ENCODE measurements around the gene SPCS3.
"Not testable (repeated sequence)": the region's sequence is repeated elsewhere in the genome, so short reads cannot be mapped to it uniquely, and the experiment has no call there.

The SPCS3 gene

GRCh38 chr4:176274441-176274840 lies 45.3 kb upstream of the SPCS3 start:
- H3K36me3 ChIP-seq (ENCODE audit: control insufficient read depth, insufficient read depth, low read length) = no peaks in the 10 kb centered on the region
- H3K27me3 ChIP-seq (ENCODE audit: control insufficient read depth, insufficient read depth, low read length) = no peaks in the 10 kb centered on the region
- no peaks in the 10 kb centered on the region for H3K4me1 ChIP-seq
- H3K9ac ChIP-seq = no peak overlapping the region
- no peak overlapping the region for H2AFZ ChIP-seq
- no peak overlapping the region for H3K27ac ChIP-seq
- H3K4me3 ChIP-seq (ENCODE audit: low read depth, low read length) = no peak overlapping the region
- H3K79me2 ChIP-seq = no peaks in the 10 kb centered on the region
- no peak for TF ChIP-seq CTCF (IDR thresholded peaks at IDR 0.05)
- H3K9me3 ChIP-seq (ENCODE audit: control insufficient read depth, low read length) = no peaks in the 10 kb centered on the region
- no peak overlapping the region for H3K4me2 ChIP-seq (ENCODE audit: low read length)

- Histone ChIP-seq H3K9me3 (ENCODE audit: control insufficient read depth, low read length) (no peaks in the 10 kb centered on the region), H3K27ac (no peak overlapping the region), H2AFZ (no peak overlapping the region), H3K4me3 (ENCODE audit: low read depth, low read length) (no peak overlapping the region), H3K36me3 (ENCODE audit: control insufficient read depth, insufficient read depth, low read length) (no peaks in the 10 kb centered on the region), H3K4me1 (no peaks in the 10 kb centered on the region), H3K27me3 (ENCODE audit: control insufficient read depth, insufficient read depth, low read length) (no peaks in the 10 kb centered on the region), H3K9ac (no peak overlapping the region), H3K79me2 (no peaks in the 10 kb centered on the region), H3K4me2 (ENCODE audit: low read length) (no peak overlapping the region)
- no peak for TF ChIP-seq CTCF (IDR thresholded peaks at IDR 0.05)
These were observed 43.1 kb upstream of the SPCS3 start for GRCh38 chr4:176276710-176277109.

- Histone ChIP-seq H3K27ac (no peak overlapping the region), H3K9me3 (ENCODE audit: control insufficient read depth, low read length) (no peaks in the 10 kb centered on the region), H3K36me3 (ENCODE audit: control insufficient read depth, insufficient read depth, low read length) (no peaks in the 10 kb centered on the region), H3K4me2 (ENCODE audit: low read length) (no peak overlapping the region), H3K9ac (no peak overlapping the region), H3K4me1 (no peaks in the 10 kb centered on the region), H3K27me3 (ENCODE audit: control insufficient read depth, insufficient read depth, low read length) (no peaks in the 10 kb centered on the region), H2AFZ (no peak overlapping the region), H3K4me3 (ENCODE audit: low read depth, low read length) (no peak overlapping the region), H3K79me2 (no peaks in the 10 kb centered on the region)
- TF ChIP-seq CTCF (IDR thresholded peaks at IDR 0.05) = peak; percentile 33
These were observed 42.4 kb upstream of the SPCS3 start for GRCh38 chr4:176277162-176277904.

- H3K27me3 ChIP-seq (ENCODE audit: control insufficient read depth, insufficient read depth, low read length); H3K27ac ChIP-seq; H3K9me3 ChIP-seq (ENCODE audit: control insufficient read depth, low read length); H3K4me1 ChIP-seq; H3K9ac ChIP-seq; H3K4me2 ChIP-seq (ENCODE audit: low read length); H3K79me2 ChIP-seq; H2AFZ ChIP-seq; H3K4me3 ChIP-seq (ENCODE audit: low read depth, low read length); H3K36me3 ChIP-seq (ENCODE audit: control insufficient read depth, insufficient read depth, low read length): not testable (repeated sequence)
These were observed 40.2 kb upstream of the SPCS3 start for GRCh38 chr4:176279560-176279959.

- no peak overlapping the region for H3K4me3 ChIP-seq (ENCODE audit: low read depth, low read length)
- no peak overlapping the region for H3K27ac ChIP-seq
- H3K4me2 ChIP-seq (ENCODE audit: low read length) = no peak overlapping the region
- H3K27me3 ChIP-seq (ENCODE audit: control insufficient read depth, insufficient read depth, low read length) = no peaks in the 10 kb centered on the region
- H2AFZ ChIP-seq = no peak overlapping the region
- H3K9me3 ChIP-seq (ENCODE audit: control insufficient read depth, low read length) = no peaks in the 10 kb centered on the region
- H3K4me1 ChIP-seq = no peaks in the 10 kb centered on the region
- no peaks in the 10 kb centered on the region for H3K36me3 ChIP-seq (ENCODE audit: control insufficient read depth, insufficient read depth, low read length)
- H3K9ac ChIP-seq = no peak overlapping the region
- TF ChIP-seq CTCF (IDR thresholded peaks at IDR 0.05) = no peak
- no peaks in the 10 kb centered on the region for H3K79me2 ChIP-seq
These were observed 33.0 kb upstream of the SPCS3 start for GRCh38 chr4:176286728-176287127.
